WTC11 (cell line): ENCODE measurements around the gene TRPM2. TPM values are rescaled to one million over a fixed set of nuclear protein-coding genes. Genes with fewer than 3 reads are reported as not detected.

ENCODE experiments used
- ATAC-seq: fragments of 200-7000 bp; cut with Tn5 transposase; 2 replicates; pipeline ENCODE4 v1.10.0; 2021; ENCODE audit warnings: mild to moderate bottlenecking, moderate library complexity
- CTCF ChIA-PET: fragments of 300-600 bp; sonication (Branson Sonifier 250); formaldehyde crosslinking; loops from one replicate; lab custom pipeline; 2021; ENCODE audit warnings: antibody characterized with exemption; lab: Charles Lee
- POLR2A ChIA-PET: fragments of 350-600 bp; sonication (Branson Sonifier 250); formaldehyde crosslinking; loops from one replicate; lab custom pipeline; 2021; ENCODE audit warnings: antibody characterized with exemption; lab: Charles Lee
- DNase-seq: peaks from one replicate; pipeline ENCODE4 v3.0.0; 2021; ENCODE audit warnings: low spot score
- H3K27ac Mint-ChIP-seq: 2 replicates; pipeline ENCODE4 v1.8.0; 2021; ENCODE audit warnings: mixed read lengths
- H3K27me3 Mint-ChIP-seq: 2 replicates; pipeline ENCODE4 v1.8.0; 2021; ENCODE audit warnings: low read depth, mild to moderate bottlenecking, moderate library complexity, mixed read lengths
- H3K36me3 Mint-ChIP-seq: 2 replicates; pipeline ENCODE4 v1.8.0; 2021; ENCODE audit warnings: mixed read lengths
- H3K4me1 Mint-ChIP-seq: 2 replicates; pipeline ENCODE4 v1.8.0; 2022; ENCODE audit warnings: mixed read lengths
- H3K4me3 Mint-ChIP-seq: 2 replicates; pipeline ENCODE4 v1.8.0; 2021; ENCODE audit warnings: mild to moderate bottlenecking, moderate library complexity, mixed read lengths
- H3K9me3 Mint-ChIP-seq: 2 replicates; pipeline ENCODE4 v1.8.0; 2021; ENCODE audit warnings: mixed read lengths
- CTCF ChIP-seq: fragments of 200-600 bp; IDR thresholded peaks from 2 replicates; pipeline ENCODE4 v1.8.0; 2022; ENCODE audit warnings: antibody characterized with exemption
- E2F4 ChIP-seq: sonication (generic); formaldehyde crosslinking; IDR thresholded peaks from 2 replicates; pipeline ENCODE4 v1.8.1; 2022; ENCODE audit warnings: low read depth, mild to moderate bottlenecking, moderate library complexity, missing genetic modification reagents, borderline replicate concordance
- EMX1 ChIP-seq: fragments of 250-450 bp; sonication (Bioruptor Pico); IDR thresholded peaks from 2 replicates; pipeline ENCODE4 v1.8.0; 2021; ENCODE audit warnings: mild to moderate bottlenecking
- ESRRA ChIP-seq: sonication (generic); formaldehyde crosslinking; IDR thresholded peaks from 2 replicates; pipeline ENCODE4 v1.8.1; 2022; ENCODE audit warnings: mild to moderate bottlenecking, missing genetic modification reagents, borderline replicate concordance
- ETV6 ChIP-seq: sonication (generic); formaldehyde crosslinking; IDR thresholded peaks from 2 replicates; pipeline ENCODE4 v1.8.1; 2022; ENCODE audit warnings: mild to moderate bottlenecking, missing genetic modification reagents
- FOXJ3 ChIP-seq: sonication (generic); formaldehyde crosslinking; IDR thresholded peaks from 2 replicates; pipeline ENCODE4 v1.9.0; 2021; ENCODE audit warnings: missing genetic modification reagents, mild to moderate bottlenecking, borderline replicate concordance
- FOXP4 ChIP-seq: sonication (generic); formaldehyde crosslinking; IDR thresholded peaks from 2 replicates; pipeline ENCODE4 v1.8.0; 2022; ENCODE audit warnings: mild to moderate bottlenecking, missing genetic modification reagents
- MAX ChIP-seq: sonication (generic); formaldehyde crosslinking; IDR thresholded peaks from 2 replicates; pipeline ENCODE4 v1.8.0; 2022; ENCODE audit warnings: mild to moderate bottlenecking, missing genetic modification reagents
- MYBL2 ChIP-seq: sonication (generic); formaldehyde crosslinking; IDR thresholded peaks from 2 replicates; pipeline ENCODE4 v1.8.1; 2023; ENCODE audit warnings: mild to moderate bottlenecking, moderate library complexity, missing genetic modification reagents
- NR3C1 ChIP-seq: sonication (generic); formaldehyde crosslinking; conservative IDR thresholded peaks from 2 replicates; pipeline ENCODE4 v1.8.1; 2023; ENCODE audit warnings: low read depth, mild to moderate bottlenecking, missing genetic modification reagents
- PREB ChIP-seq: sonication (generic); formaldehyde crosslinking; IDR thresholded peaks from 2 replicates; pipeline ENCODE4 v1.8.1; 2022; ENCODE audit warnings: mild to moderate bottlenecking, missing genetic modification reagents, moderate library complexity, borderline replicate concordance
- SMAD4 ChIP-seq: sonication (generic); formaldehyde crosslinking; IDR thresholded peaks from 2 replicates; pipeline ENCODE4 v1.8.0; 2022; ENCODE audit warnings: mild to moderate bottlenecking, missing genetic modification reagents
- SP1 ChIP-seq: sonication (generic); formaldehyde crosslinking; conservative IDR thresholded peaks from 2 replicates; pipeline ENCODE4 v1.8.1; 2022; ENCODE audit warnings: missing genetic modification reagents
- TEAD1 ChIP-seq: sonication (generic); formaldehyde crosslinking; IDR thresholded peaks from 2 replicates; pipeline ENCODE4 v1.8.0; 2022; ENCODE audit warnings: mild to moderate bottlenecking, missing genetic modification reagents
- USF2 ChIP-seq: sonication (generic); formaldehyde crosslinking; IDR thresholded peaks from 2 replicates; pipeline ENCODE4 v1.8.1; 2023; ENCODE audit warnings: mild to moderate bottlenecking, missing genetic modification reagents, moderate library complexity
- ZBTB21 ChIP-seq: sonication (generic); formaldehyde crosslinking; IDR thresholded peaks from 2 replicates; pipeline ENCODE4 v1.8.1; 2023; ENCODE audit warnings: mild to moderate bottlenecking, missing genetic modification reagents, borderline replicate concordance
- ZBTB43 ChIP-seq: sonication (generic); formaldehyde crosslinking; IDR thresholded peaks from 2 replicates; pipeline ENCODE4 v1.8.1; 2023; ENCODE audit warnings: mild to moderate bottlenecking, missing genetic modification reagents
- ZNF263 ChIP-seq: sonication (generic); formaldehyde crosslinking; IDR thresholded peaks from 2 replicates; pipeline ENCODE4 v1.8.1; 2022; ENCODE audit warnings: low read depth, mild to moderate bottlenecking, moderate library complexity, missing genetic modification reagents
- ZNF396 ChIP-seq: fragments of 250-450 bp; sonication (Bioruptor Pico); IDR thresholded peaks from 2 replicates; pipeline ENCODE4 v1.8.0; 2021; ENCODE audit warnings: mild to moderate bottlenecking, moderate library complexity, borderline replicate concordance
- ZNF423 ChIP-seq: fragments of 250-450 bp; sonication (Bioruptor Pico); IDR thresholded peaks from 2 replicates; pipeline ENCODE4 v2.1.2; 2022; ENCODE audit warnings: mild to moderate bottlenecking, moderate library complexity
- ZNF512 ChIP-seq: sonication (generic); formaldehyde crosslinking; IDR thresholded peaks from 2 replicates; pipeline ENCODE4 v1.8.1; 2022; ENCODE audit warnings: missing genetic modification reagents, borderline replicate concordance
- total RNA-seq: library from RNA; stranded (reverse); gene quantifications from 3 replicates; pipeline ENCODE4 v1.2.3, GENCODE V29; 2021

TRPM2 gene
- total RNA-seq, 1 experiment from 2014 or later: 0.92 TPM

- Mint-ChIP-seq H3K4me3 (peak overlapping the region; percentile 85), H3K9me3 (peaks cover 8% of the 10 kb centered on the region; the same call in 1 of the 2 replicates)
- peak; percentile 7; the same call in 1 of the 2 replicates for ATAC-seq
- CTCF ChIA-PET: interaction anchor here (0.6 to 1.6 kb wide), 12 partner anchors 9 to 308 kb away, joined by 3 to 5 read pairs (median 4); no protein-coding TSS in a partner anchor
- TF ChIP-seq SMAD4 (CRISPR knock-in tag) (no peak), ZNF512 (CRISPR knock-in tag) (no peak), USF2 (no peak), TEAD1 (CRISPR knock-in tag) (no peak), FOXJ3 (CRISPR knock-in tag) (no peak), ZNF396 (CRISPR knock-in tag) (no peak), ZNF423 (no peak)
- TF ChIP-seq, all 79 proteins: peak for 0
- no peak overlapping the region for H3K27ac Mint-ChIP-seq
- H3K36me3 Mint-ChIP-seq: peaks cover 6% of the 10 kb centered on the region
- POLR2A ChIA-PET: no interaction called here
- peaks cover 25% of the 10 kb centered on the region for H3K4me1 Mint-ChIP-seq
- H3K27me3 Mint-ChIP-seq: no peaks in the 10 kb centered on the region; the same call in 1 of the 2 replicates
- DNase-seq: no peak
Measured at GRCh38 chr21:44484498-44485253, 131.3 kb downstream of the TRPM2 start.

GRCh38 chr21:44485254-44485793 is 131.9 kb downstream of the TRPM2 start:
- no peak overlapping the region for H3K27ac Mint-ChIP-seq
- peak; percentile 85 for ATAC-seq
- peak; percentile 82 for DNase-seq
- POLR2A ChIA-PET: no interaction called here
- no peak for TF ChIP-seq ZNF263 (CRISPR knock-in tag)
- TF ChIP-seq MAX (CRISPR knock-in tag): peak; percentile 56; the same call in 1 of the 2 replicates
- TF ChIP-seq SP1 (CRISPR knock-in tag): peak; percentile 91
- no peak for TF ChIP-seq ZBTB21 (CRISPR knock-in tag)
- TF ChIP-seq MYBL2: 0 out of 2 replicates have a peak, but pooled peaks have one; percentile 35
- no peak for TF ChIP-seq EMX1 (CRISPR knock-in tag)
- TF ChIP-seq ESRRA (CRISPR knock-in tag): no peak
- no peak for TF ChIP-seq USF2
- peak; percentile 48; the same call in 1 of the 2 replicates for TF ChIP-seq FOXP4 (CRISPR knock-in tag)
- TF ChIP-seq CTCF: no peak
- no peak for TF ChIP-seq E2F4 (CRISPR knock-in tag)
- TF ChIP-seq NR3C1 (CRISPR knock-in tag): no peak
- TF ChIP-seq ETV6 (CRISPR knock-in tag): 0 out of 2 replicates have a peak, but pooled peaks have one; percentile 30
- peak; percentile 79 for TF ChIP-seq ZBTB43 (CRISPR knock-in tag)
- TF ChIP-seq PREB (CRISPR knock-in tag): no peak
- TF ChIP-seq, all 79 proteins: peak for 6
- Mint-ChIP-seq H3K4me1 (peaks cover 27% of the 10 kb centered on the region), H3K27me3 (no peaks in the 10 kb centered on the region; the same call in 1 of the 2 replicates), H3K9me3 (peaks cover 13% of the 10 kb centered on the region), H3K36me3 (peaks cover 12% of the 10 kb centered on the region), H3K4me3 (peak overlapping the region; percentile 85)
- CTCF ChIA-PET: interaction anchor here (0.6 to 1.2 kb wide), 10 partner anchors 9 to 332 kb away, joined by 3 to 11 read pairs (median 4); partner anchors contain the start of genes LRRC3 and SUMO3
